IPS-18a (cell line): ENCODE data around the gene ARHGEF7.

Source experiments
- H3K27ac ChIP-seq: one replicate; pipeline ENCODE4 v1.5.1; 2013; ENCODE audit warnings: low read length
- H3K27me3 ChIP-seq: one replicate; pipeline ENCODE4 v1.6.1; 2013; ENCODE audit warnings: mild to moderate bottlenecking, low read length; ENCODE audit not compliant: control insufficient read depth, insufficient read depth
- H3K36me3 ChIP-seq: one replicate; pipeline ENCODE4 v1.6.1; 2013; ENCODE audit warnings: low read depth, low read length; ENCODE audit not compliant: control insufficient read depth
- H3K4me1 ChIP-seq: one replicate; pipeline ENCODE4 v1.6.1; 2013; ENCODE audit warnings: low read depth, low read length; ENCODE audit not compliant: control insufficient read depth
- H3K4me3 ChIP-seq: one replicate; pipeline ENCODE4 v1.5.1; 2013; ENCODE audit warnings: low read length
- H3K9ac ChIP-seq: one replicate; pipeline ENCODE4 v1.6.1; 2013; ENCODE audit warnings: mild to moderate bottlenecking, low read length, moderate library complexity
- H3K9me3 ChIP-seq: one replicate; pipeline ENCODE4 v1.6.1; 2013; ENCODE audit warnings: low read depth, low read length; ENCODE audit not compliant: control insufficient read depth

The ARHGEF7 gene

GRCh38 chr13:111112196-111112595, 2.9 kb upstream of the ARHGEF7 start:
- H3K9ac ChIP-seq = no peak overlapping the region
- no peaks in the 10 kb centered on the region for H3K9me3 ChIP-seq
- H3K36me3 ChIP-seq = no peaks in the 10 kb centered on the region
- peaks cover 51% of the 10 kb centered on the region for H3K27me3 ChIP-seq
- H3K4me3 ChIP-seq = no peak overlapping the region
- H3K4me1 ChIP-seq = peaks cover 10% of the 10 kb centered on the region
- H3K27ac ChIP-seq = no peak overlapping the region

GRCh38 chr13:111114362-111115060, 599 bp upstream of the ARHGEF7 start:
- H3K36me3 ChIP-seq = no peaks in the 10 kb centered on the region
- H3K9ac ChIP-seq = peak overlapping the region; percentile 58
- peaks cover 57% of the 10 kb centered on the region for H3K27me3 ChIP-seq
- H3K27ac ChIP-seq = no peak overlapping the region
- no peaks in the 10 kb centered on the region for H3K9me3 ChIP-seq
- H3K4me3 ChIP-seq = peak overlapping the region; percentile 85
- peaks cover 10% of the 10 kb centered on the region for H3K4me1 ChIP-seq

GRCh38 chr13:111115965-111116521, 933 bp downstream of the ARHGEF7 start:
- no peak overlapping the region for H3K27ac ChIP-seq
- H3K4me1 ChIP-seq = peaks cover 10% of the 10 kb centered on the region
- peak overlapping the region; percentile 45 for H3K9ac ChIP-seq
- H3K9me3 ChIP-seq = no peaks in the 10 kb centered on the region
- peaks cover 57% of the 10 kb centered on the region for H3K27me3 ChIP-seq
- peak overlapping the region; percentile 90 for H3K4me3 ChIP-seq
- H3K36me3 ChIP-seq = no peaks in the 10 kb centered on the region

- peak overlapping the region; percentile 90 for H3K4me3 ChIP-seq
- peaks cover 10% of the 10 kb centered on the region for H3K4me1 ChIP-seq
- peaks cover 49% of the 10 kb centered on the region for H3K27me3 ChIP-seq
- no peak overlapping the region for H3K27ac ChIP-seq
- no peak overlapping the region for H3K9ac ChIP-seq
- no peaks in the 10 kb centered on the region for H3K36me3 ChIP-seq
- H3K9me3 ChIP-seq = no peaks in the 10 kb centered on the region
These were observed 1.7 kb downstream of the ARHGEF7 start for GRCh38 chr13:111116856-111117255.

DNA sequence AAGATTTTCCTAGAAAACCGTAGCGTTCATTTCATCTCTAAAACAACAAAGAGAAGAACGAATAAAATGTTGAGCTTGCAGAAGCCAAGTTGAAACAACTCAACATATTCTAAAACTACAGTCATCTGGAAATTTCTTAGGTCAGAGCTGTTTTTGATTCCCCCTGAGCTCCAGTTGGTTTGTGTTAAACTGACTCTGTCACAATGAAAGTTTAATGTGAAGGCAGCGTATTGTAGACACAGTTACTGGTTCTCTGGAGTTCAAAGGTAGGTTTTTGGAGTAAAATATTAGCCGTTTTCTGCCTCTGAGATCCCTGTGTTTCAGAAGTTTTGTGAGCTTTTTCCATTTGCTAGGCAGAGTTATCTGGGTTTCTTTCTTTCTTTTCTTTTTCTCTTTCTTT, 2.2 kb downstream of the ARHGEF7 start:
- peaks cover 45% of the 10 kb centered on the region for H3K27me3 ChIP-seq
- no peaks in the 10 kb centered on the region for H3K9me3 ChIP-seq
- H3K36me3 ChIP-seq = no peaks in the 10 kb centered on the region
- H3K4me3 ChIP-seq = no peak overlapping the region
- no peak overlapping the region for H3K9ac ChIP-seq
- peaks cover 10% of the 10 kb centered on the region for H3K4me1 ChIP-seq
- H3K27ac ChIP-seq = no peak overlapping the region

- Histone ChIP-seq H3K4me3 (no peak overlapping the region), H3K9ac (no peak overlapping the region), H3K27ac (no peak overlapping the region), H3K9me3 (no peaks in the 10 kb centered on the region), H3K4me1 (peaks cover 10% of the 10 kb centered on the region), H3K27me3 (peaks cover 38% of the 10 kb centered on the region), H3K36me3 (no peaks in the 10 kb centered on the region)
These were observed 2.9 kb downstream of the ARHGEF7 start for GRCh38 chr13:111117961-111118360.

GRCh38 chr13:111118898-111119607, 3.9 kb downstream of the ARHGEF7 start:
- Histone ChIP-seq H3K27me3 (peaks cover 27% of the 10 kb centered on the region), H3K4me3 (no peak overlapping the region), H3K9ac (no peak overlapping the region), H3K4me1 (peaks cover 6% of the 10 kb centered on the region), H3K9me3 (no peaks in the 10 kb centered on the region), H3K27ac (no peak overlapping the region), H3K36me3 (no peaks in the 10 kb centered on the region)

DNA sequence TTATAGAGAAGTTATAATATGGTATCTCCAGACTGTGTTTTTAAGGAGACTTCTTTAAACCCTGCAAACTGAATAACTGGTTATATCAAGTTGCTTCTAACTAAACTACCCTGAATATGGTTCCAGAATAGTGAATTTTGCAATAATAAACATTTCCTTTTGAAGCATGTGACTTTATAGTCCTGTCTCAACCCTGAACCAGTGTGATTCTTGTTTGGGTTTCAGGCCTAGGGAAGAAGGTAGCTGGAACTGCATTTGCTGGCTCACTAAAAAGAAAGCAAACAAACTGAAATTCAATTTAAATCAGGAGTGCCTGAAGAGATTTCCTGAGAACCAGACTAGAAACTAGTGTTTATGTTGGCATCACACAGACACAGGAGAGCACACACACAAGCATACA, 4.9 kb downstream of the ARHGEF7 start:
- H3K9me3 ChIP-seq = no peaks in the 10 kb centered on the region
- no peak overlapping the region for H3K27ac ChIP-seq
- peaks cover 4% of the 10 kb centered on the region for H3K4me1 ChIP-seq
- no peak overlapping the region for H3K9ac ChIP-seq
- H3K36me3 ChIP-seq = no peaks in the 10 kb centered on the region
- H3K4me3 ChIP-seq = no peak overlapping the region
- peaks cover 19% of the 10 kb centered on the region for H3K27me3 ChIP-seq

DNA sequence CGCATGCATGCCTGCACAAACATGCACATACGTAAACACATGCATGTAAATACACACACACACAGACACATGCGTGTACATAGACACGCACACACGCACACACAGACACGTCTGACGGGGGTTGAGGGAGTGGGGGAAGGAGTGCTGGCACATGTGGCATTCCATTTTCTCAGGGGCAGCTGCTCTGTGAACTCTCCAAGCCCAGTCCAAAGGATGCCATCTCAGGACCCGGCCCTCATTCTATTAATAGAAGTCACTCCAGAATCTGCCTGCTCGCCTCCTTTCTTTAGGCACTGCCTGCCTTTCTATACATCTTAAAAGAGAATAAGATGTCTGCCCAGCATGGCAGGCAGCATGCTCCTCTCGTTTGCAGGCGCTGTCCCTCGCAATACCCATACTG, 5.3 kb downstream of the ARHGEF7 start:
- Histone ChIP-seq H3K27ac (no peak overlapping the region), H3K27me3 (peaks cover 19% of the 10 kb centered on the region), H3K9me3 (no peaks in the 10 kb centered on the region), H3K9ac (no peak overlapping the region), H3K4me3 (no peak overlapping the region), H3K36me3 (no peaks in the 10 kb centered on the region), H3K4me1 (peaks cover 4% of the 10 kb centered on the region)

- H3K4me3 ChIP-seq = no peak overlapping the region
- H3K27me3 ChIP-seq = peaks cover 19% of the 10 kb centered on the region
These were observed 5.8 kb downstream of the ARHGEF7 start for GRCh38 chr13:111120913-111121312.

DNA sequence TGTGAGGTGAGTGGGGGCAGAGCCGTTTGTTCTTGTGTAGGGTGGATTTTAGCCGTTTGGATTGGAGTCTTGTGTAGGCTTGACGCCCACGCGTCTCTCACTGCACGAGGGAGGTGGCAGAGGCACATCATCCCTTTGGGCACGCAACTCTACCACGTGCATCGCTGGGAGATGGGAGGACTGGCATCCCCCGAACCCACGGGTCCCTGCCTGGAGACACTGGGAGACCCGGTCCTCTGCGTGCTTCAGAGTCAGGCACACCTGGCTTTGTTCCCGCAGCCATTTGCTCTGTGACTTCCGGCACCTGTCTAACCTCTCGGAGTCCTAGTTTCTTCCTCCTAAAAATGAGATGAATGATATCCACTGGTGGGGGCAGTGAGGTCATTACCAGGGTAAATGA, 6.4 kb downstream of the ARHGEF7 start:
- Histone ChIP-seq H3K27ac (no peak overlapping the region), H3K4me1 (peaks cover 3% of the 10 kb centered on the region), H3K9me3 (no peaks in the 10 kb centered on the region), H3K36me3 (no peaks in the 10 kb centered on the region), H3K4me3 (no peak overlapping the region), H3K9ac (no peak overlapping the region), H3K27me3 (peaks cover 13% of the 10 kb centered on the region)

More at GRCh38 chr13:111120913-111121312, 5.8 kb downstream of the ARHGEF7 start:
- Histone ChIP-seq H3K27ac (no peak overlapping the region), H3K36me3 (no peaks in the 10 kb centered on the region), H3K9ac (no peak overlapping the region), H3K9me3 (no peaks in the 10 kb centered on the region), H3K4me1 (peaks cover 4% of the 10 kb centered on the region)
